Kidney (tissue), 14 donors: ENCODE results near the gene GAPDH. TPM values are rescaled to one million over a fixed set of nuclear protein-coding genes. Genes with fewer than 3 reads are reported as not detected.

Experiments used
- DNase-seq, 5 donors: peaks; one replicate each; pipeline ENCODE4 v3.0.0-alpha.2; 2013 to 2020
- FAIRE-seq: peaks from 2 replicates; lab custom pipeline; 2012; peaks lifted over from hg19 to GRCh38; lab: Jason Lieb, UNC
- H3K27ac ChIP-seq, 2 donors: one replicate each; pipeline ENCODE4 v1.7.0; 2013; ENCODE audit warnings: low read depth in 2 of 2, low read length in 2 of 2, inconsistent platforms in 1 of 2
- H3K27me3 ChIP-seq: one replicate; pipeline ENCODE4 v1.7.1; 2013; ENCODE audit warnings: low read length, inconsistent platforms; ENCODE audit not compliant: control insufficient read depth, insufficient read depth
- H3K36me3 ChIP-seq, 3 donors: one replicate each; pipeline versions ENCODE4 v1.7.0 to v1.7.1; 2013; ENCODE audit warnings: low read length in 3 of 3, control low read depth in 1 of 3, inconsistent platforms in 1 of 3; ENCODE audit not compliant: insufficient read depth in 3 of 3, control insufficient read depth in 2 of 3
- H3K4me1 ChIP-seq, 3 donors: one replicate each; pipeline versions ENCODE4 v1.7.0 to v1.7.1; 2013; ENCODE audit warnings: low read length in 3 of 3, inconsistent platforms in 1 of 3, low read depth in 1 of 3; ENCODE audit not compliant: control insufficient read depth in 2 of 3, insufficient read depth in 2 of 3
- H3K4me3 ChIP-seq, 3 donors: one replicate each; pipeline versions ENCODE4 v1.7.0 to v1.8.1; 2013; ENCODE audit warnings: low read length in 3 of 3, control low read depth in 1 of 3, inconsistent platforms in 1 of 3
- H3K9ac ChIP-seq, 3 donors: one replicate each; pipeline versions ENCODE4 v1.7.0 to v1.7.1; 2013; ENCODE audit warnings: low read length in 3 of 3, control low read depth in 1 of 3, inconsistent platforms in 1 of 3
- H3K9me3 ChIP-seq, 3 donors: one replicate each; pipeline versions ENCODE4 v1.7.0 to v1.7.1; 2013; ENCODE audit warnings: low read length in 3 of 3, control low read depth in 1 of 3, inconsistent platforms in 1 of 3; ENCODE audit not compliant: control insufficient read depth in 2 of 3, insufficient read depth in 1 of 3
- CTCF ChIP-seq: IDR thresholded peaks from 3 replicates; pipeline ENCODE4 v1.5.1; 2012; ENCODE audit warnings: mild to moderate bottlenecking, moderate library complexity, borderline replicate concordance; ENCODE audit not compliant: insufficient read depth; ENCODE audit errors: extremely low read depth
- intact Hi-C: fragments of 100-400 bp; cut with DNase I; formaldehyde crosslinking; loops from one replicate; pipeline ENCODE4 v1.11.1; 2022
- polyA plus RNA-seq: library from polyadenylated mRNA; stranded (reverse); fragments of 350-450 nt; fragmentation: Illumina TruSeq; extraction: RNeasy Lipid Tissue Mini Kit (QIAGEN cat#74804); gene quantifications from one replicate; pipeline ENCODE4 v1.2.3, GENCODE V29; 2014; ENCODE audit warnings: low read depth, low replicate concordance; ENCODE audit not compliant: insufficient read depth
- total RNA-seq: library from RNA; stranded (reverse); fragmentation: NEBNext Ultra II Directional; extraction: Animal tissue kit (Norgen Biotek cat#: 25700); gene quantifications from one replicate; pipeline ENCODE4 v1.2.1, GENCODE V29; 2021
- donor health status: control.
- donor health status: control.
- donor health status: control.
- donor health status: control.
- donor health status: control.
- donor health status: DM: yes; HTN: yes; CAD: no.
- donor health status: Normal renal cell carcinoma (clear cell type).

GAPDH gene
- total and polyA plus RNA-seq, 2 donors from 2014 or later, result 1,501 to 4,871 TPM

GRCh38 chr12:6560501-6561205, 26.3 kb downstream of the GAPDH start:
- no peak overlapping the region for H3K27ac ChIP-seq
- TF ChIP-seq CTCF, result no peak
- no peaks in the 10 kb centered on the region for H3K27me3 ChIP-seq
- H3K4me3 ChIP-seq, result no peak overlapping the region
- H3K9ac ChIP-seq, result no peak overlapping the region
- peaks cover 14 to 49% (median 26%) of the 10 kb centered on the region in 3 donors for H3K36me3 ChIP-seq
- FAIRE-seq (no peak), DNase-seq (peak in 1 of 5 donors; percentile 12)
- no peaks in the 10 kb centered on the region for H3K9me3 ChIP-seq
- no peaks in the 10 kb centered on the region for H3K4me1 ChIP-seq
- intact Hi-C loops, result no loop called here

- peak in 1 of 5 donors; percentile 51 for DNase-seq
- FAIRE-seq, result no peak
- H3K36me3 ChIP-seq, result peaks cover 11 to 42% (median 31%) of the 10 kb centered on the region in 3 donors
- no peaks in the 10 kb centered on the region for H3K27me3 ChIP-seq
- intact Hi-C loops, result no loop called here
- H3K27ac ChIP-seq, result no peak overlapping the region
- peaks cover 0 to 9% (median 5%) of the 10 kb centered on the region in 3 donors for H3K4me1 ChIP-seq
- no peak overlapping the region for H3K4me3 ChIP-seq
- H3K9me3 ChIP-seq, result no peaks in the 10 kb centered on the region
- H3K9ac ChIP-seq, result no peak overlapping the region
- no peak for TF ChIP-seq CTCF
Observed at GRCh38 chr12:6562881-6563280, 28.6 kb downstream of the GAPDH start.

- Histone ChIP-seq H3K9me3 (no peaks in the 10 kb centered on the region), H3K4me1 (peaks cover 0 to 9% (median 5%) of the 10 kb centered on the region in 3 donors), H3K36me3 (peaks cover 11 to 42% (median 31%) of the 10 kb centered on the region in 3 donors), H3K9ac (no peak overlapping the region), H3K27ac (no peak overlapping the region), H3K4me3 (no peak overlapping the region), H3K27me3 (no peaks in the 10 kb centered on the region)
- intact Hi-C loops, result no loop called here
- DNase-seq (peak in 3 of 5 donors; percentile 42 to 69 (median 68)), FAIRE-seq (no peak)
- TF ChIP-seq CTCF, result peak; percentile 44
Observed at GRCh38 chr12:6563448-6564050, 29.2 kb downstream of the GAPDH start.
